Bronchial epithelial cell (primary cell): ENCODE data around the gene ZPR1. TPM values are rescaled to one million over a fixed set of nuclear protein-coding genes. Genes with fewer than 3 reads are reported as not detected.

Experiments used
- DNase-seq: peaks from one replicate; pipeline ENCODE4 v3.0.0-alpha.2; 2010; ENCODE audit warnings: low read depth
- FAIRE-seq: peaks from 2 replicates; lab custom pipeline; 2011; peaks lifted over from hg19 to GRCh38; lab: Jason Lieb, UNC
- H3K27me3 ChIP-seq: 2 replicates; pipeline ENCODE4 v1.5.1; 2011; ENCODE audit warnings: low read length; ENCODE audit not compliant: control insufficient read depth, insufficient read depth
- H3K36me3 ChIP-seq: 2 replicates; pipeline ENCODE4 v1.5.1; 2011; ENCODE audit warnings: low read length; ENCODE audit not compliant: control insufficient read depth, insufficient read depth
- H3K4me3 ChIP-seq: 2 replicates; pipeline ENCODE4 v1.5.1; 2011; ENCODE audit warnings: mild to moderate bottlenecking, low read depth, low read length, control low read depth
- CTCF ChIP-seq: IDR thresholded peaks from 2 replicates; pipeline ENCODE4 v1.5.1; 2011; ENCODE audit warnings: mild to moderate bottlenecking, moderate library complexity, low read length, control low read depth, inconsistent platforms; ENCODE audit not compliant: insufficient read depth, severe bottlenecking
- total RNA-seq: library from RNA; depleted of rRNA; stranded (reverse); fragments of >200 nt; gene quantifications from 2 replicates; pipeline ENCODE4 v1.2.1, GENCODE V29; 2014

ZPR1 gene
- total RNA-seq, 1 donor from 2014 or later = 74.2 TPM

DNA sequence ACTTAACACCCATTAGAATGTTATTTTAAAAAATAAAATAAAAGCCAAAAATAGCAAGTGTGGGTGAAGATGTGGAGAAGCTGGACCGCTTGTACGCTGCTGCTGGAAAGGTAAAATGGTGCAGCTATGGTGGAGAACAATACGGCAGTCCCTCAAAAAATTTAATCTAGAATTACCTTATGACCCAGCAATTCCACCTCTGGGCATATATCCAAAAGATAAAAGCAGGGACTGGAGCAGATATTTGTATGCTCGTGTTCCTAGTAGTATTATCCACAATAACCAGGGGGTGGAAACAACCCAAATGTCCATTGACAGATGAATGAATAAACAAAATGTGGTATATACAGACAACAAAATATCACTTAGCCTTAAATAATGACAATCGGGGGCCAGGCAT, 10.0 kb upstream of the ZPR1 start:
- no peak for TF ChIP-seq CTCF
- FAIRE-seq = no peak

GRCh38 chr11:116796548-116796947, 8.7 kb upstream of the ZPR1 start:
- FAIRE-seq = no peak
- no peaks in the 10 kb centered on the region for H3K27me3 ChIP-seq

More for the DNA sequence above, 10.0 kb upstream of the ZPR1 start:
- no peaks in the 10 kb centered on the region for H3K36me3 ChIP-seq
- no peaks in the 10 kb centered on the region for H3K27me3 ChIP-seq
- DNase-seq = no peak
- no peak overlapping the region for H3K4me3 ChIP-seq

GRCh38 chr11:116794851-116795250, 7.0 kb upstream of the ZPR1 start:
- Histone ChIP-seq H3K36me3 (no peaks in the 10 kb centered on the region), H3K4me3 (no peak overlapping the region), H3K27me3 (no peaks in the 10 kb centered on the region)
- TF ChIP-seq CTCF = no peak
- DNase-seq (no peak), FAIRE-seq (no peak)

More at GRCh38 chr11:116796548-116796947, 8.7 kb upstream of the ZPR1 start:
- Histone ChIP-seq H3K36me3 (no peaks in the 10 kb centered on the region), H3K4me3 (no peak overlapping the region)
- DNase-seq = no peak
- TF ChIP-seq CTCF = no peak

DNA sequence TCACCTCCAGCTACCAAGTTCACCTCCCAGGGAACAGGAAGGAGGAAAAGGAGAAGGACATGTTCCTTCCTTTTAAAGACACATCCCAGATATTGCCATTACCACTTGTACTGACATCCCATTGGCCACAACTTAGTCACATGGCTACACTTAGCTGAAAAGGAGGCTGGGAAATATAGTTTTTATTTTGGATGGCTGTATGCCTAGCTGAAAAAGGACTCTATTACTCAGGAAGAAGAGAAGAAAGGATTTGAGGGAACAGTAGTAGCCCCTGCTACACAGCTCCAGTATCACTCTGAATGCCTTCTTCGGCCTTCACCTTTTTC, 5.9 kb upstream of the ZPR1 start:
- H3K36me3 ChIP-seq = no peaks in the 10 kb centered on the region
- no peak overlapping the region for H3K4me3 ChIP-seq
- no peaks in the 10 kb centered on the region for H3K27me3 ChIP-seq
- DNase-seq = peak; percentile 27
- no peak for TF ChIP-seq CTCF
- no peak for FAIRE-seq

GRCh38 chr11:116792869-116793771, 5.3 kb upstream of the ZPR1 start:
- Histone ChIP-seq H3K36me3 (no peaks in the 10 kb centered on the region), H3K27me3 (no peaks in the 10 kb centered on the region), H3K4me3 (no peak overlapping the region)
- DNase-seq (peak; percentile 88), FAIRE-seq (peak; percentile 28)
- TF ChIP-seq CTCF = no peak
